HepG2 (cell line): ENCODE data around the gene MYLK3. TPM values are rescaled to one million over a fixed set of nuclear protein-coding genes. Genes with fewer than 3 reads are reported as not detected.

Experiments used
- ARNT2 ChIP-seq: sonication (generic); formaldehyde crosslinking; IDR thresholded peaks from 2 replicates; pipeline ENCODE4 v1.8.0; 2022; ENCODE audit warnings: mild to moderate bottlenecking, low read depth, missing genetic modification reagents, moderate library complexity
- EEA1 ChIP-seq: sonication (generic); formaldehyde crosslinking; IDR thresholded peaks from 2 replicates; pipeline ENCODE4 v1.5.1; 2020; ENCODE audit warnings: mild to moderate bottlenecking, missing genetic modification reagents, borderline replicate concordance
- ESRRA ChIP-seq: sonication (generic); formaldehyde crosslinking; IDR thresholded peaks from 2 replicates; pipeline ENCODE4 v1.5.1; 2020; ENCODE audit warnings: mild to moderate bottlenecking, low read depth, missing genetic modification reagents
- GPN1 ChIP-seq: sonication (generic); formaldehyde crosslinking; IDR thresholded peaks from 2 replicates; pipeline ENCODE4 v1.5.1; 2020; ENCODE audit warnings: missing genetic modification reagents, borderline replicate concordance
- ISL2 ChIP-seq: sonication (generic); formaldehyde crosslinking; IDR thresholded peaks from 2 replicates; pipeline ENCODE4 v1.5.0; 2020; ENCODE audit warnings: missing genetic modification reagents
- KAT8 ChIP-seq: IDR thresholded peaks from 2 replicates; pipeline ENCODE4 v1.6.1; 2016; ENCODE audit warnings: missing genetic modification reagents, missing compliant biosample characterization
- KMT2B ChIP-seq: IDR thresholded peaks from 2 replicates; pipeline ENCODE4 v1.6.1; 2016; ENCODE audit warnings: missing genetic modification reagents, missing compliant biosample characterization
- MXD3 ChIP-seq: IDR thresholded peaks from 2 replicates; pipeline ENCODE4 v1.6.1; 2016; ENCODE audit warnings: mild to moderate bottlenecking, missing biosample characterization, missing genetic modification reagents
- RAD51 ChIP-seq: fragments of 450-650 bp; IDR thresholded peaks from 2 replicates; pipeline ENCODE4 v1.6.1; 2016; ENCODE audit warnings: borderline replicate concordance
- SIX4 ChIP-seq: sonication (generic); formaldehyde crosslinking; IDR thresholded peaks from 2 replicates; pipeline ENCODE4 v1.4.0; 2020; ENCODE audit warnings: missing genetic modification reagents
- SMARCC2 ChIP-seq: fragments of 450-650 bp; IDR thresholded peaks from 2 replicates; pipeline ENCODE4 v1.6.1; 2017; ENCODE audit warnings: antibody characterized with exemption, mild to moderate bottlenecking
- STAG1 ChIP-seq: sonication (generic); formaldehyde crosslinking; IDR thresholded peaks from 2 replicates; pipeline ENCODE4 v1.4.0; 2020; ENCODE audit warnings: missing genetic modification reagents
- TBP ChIP-seq: sonication (generic); formaldehyde crosslinking; IDR thresholded peaks from 2 replicates; pipeline ENCODE4 v1.5.0; 2020; ENCODE audit warnings: missing genetic modification reagents
- TEAD2 ChIP-seq: sonication (generic); formaldehyde crosslinking; IDR thresholded peaks from 2 replicates; pipeline ENCODE4 v1.9.0; 2021; ENCODE audit warnings: missing genetic modification reagents
- THAP7 ChIP-seq: sonication (generic); formaldehyde crosslinking; IDR thresholded peaks from 2 replicates; pipeline ENCODE4 v1.8.1; 2023; ENCODE audit warnings: mild to moderate bottlenecking, missing genetic modification reagents
- THAP8 ChIP-seq: sonication (generic); formaldehyde crosslinking; IDR thresholded peaks from 2 replicates; pipeline ENCODE4 v1.5.1; 2020; ENCODE audit warnings: missing genetic modification reagents, mild to moderate bottlenecking, borderline replicate concordance
- XBP1 ChIP-seq: sonication (generic); formaldehyde crosslinking; IDR thresholded peaks from 2 replicates; pipeline ENCODE4 v1.5.0; 2020; ENCODE audit warnings: missing genetic modification reagents
- ZBTB38 ChIP-seq: sonication (generic); formaldehyde crosslinking; IDR thresholded peaks from 2 replicates; pipeline ENCODE4 v1.5.1; 2020; ENCODE audit warnings: mild to moderate bottlenecking, missing genetic modification reagents
- ZMYM4 ChIP-seq: sonication (generic); formaldehyde crosslinking; IDR thresholded peaks from 2 replicates; pipeline ENCODE4 v1.8.1; 2023; ENCODE audit warnings: mild to moderate bottlenecking, missing genetic modification reagents
- ZNF496 ChIP-seq: sonication (generic); formaldehyde crosslinking; IDR thresholded peaks from 2 replicates; pipeline ENCODE4 v1.8.1; 2023; ENCODE audit warnings: mild to moderate bottlenecking, moderate library complexity, missing genetic modification reagents; ENCODE audit not compliant: insufficient replicate concordance
- ZNF512 ChIP-seq: sonication (generic); formaldehyde crosslinking; IDR thresholded peaks from 2 replicates; pipeline ENCODE4 v1.4.0; 2020; ENCODE audit warnings: mild to moderate bottlenecking, missing genetic modification reagents
- ZNF572 ChIP-seq: sonication (generic); formaldehyde crosslinking; IDR thresholded peaks from 2 replicates; pipeline ENCODE4 v1.5.1; 2020; ENCODE audit warnings: mild to moderate bottlenecking, missing genetic modification reagents
- ZNF577 ChIP-seq: sonication (generic); formaldehyde crosslinking; IDR thresholded peaks from 2 replicates; pipeline ENCODE4 v1.4.0; 2020; ENCODE audit warnings: mild to moderate bottlenecking, low read depth, missing genetic modification reagents, borderline replicate concordance
- ZNF773 ChIP-seq: sonication (generic); formaldehyde crosslinking; IDR thresholded peaks from 2 replicates; pipeline ENCODE4 v1.4.0; 2020; ENCODE audit warnings: missing genetic modification reagents, borderline replicate concordance
- ZNF800 ChIP-seq: sonication (generic); formaldehyde crosslinking; IDR thresholded peaks from 2 replicates; pipeline ENCODE4 v1.4.0; 2020; ENCODE audit warnings: missing genetic modification reagents
- polyA plus RNA-seq, 8 experiments: library from polyadenylated mRNA; depleted of rRNA in 3 of 8; stranded (reverse) in 7 of 8; unstranded in 1 of 8; fragments of >200 nt; fragmentation: Illumina TruSeq in 4 of 8; extraction: Trizol in 4 of 8; gene quantifications; 2 replicates each; pipeline versions ENCODE4 v1.2.1 to v1.2.3, GENCODE V29; 2011 to 2016; ENCODE audit warnings: low read depth in 4 of 8, missing spikeins in 1 of 8, mixed read lengths in 1 of 8; ENCODE audit not compliant: insufficient read depth in 1 of 8
- total RNA-seq, 5 experiments: library from RNA; depleted of rRNA; stranded (reverse); fragments of >200 nt; fragmentation: Illumina TruSeq; extraction: Trizol; gene quantifications; 2 replicates each; pipeline ENCODE4 v1.2.3, GENCODE V29; 2016; ENCODE audit warnings: low read depth in 1 of 5

The MYLK3 gene
- total and polyA plus RNA-seq, 2 of the 13 experiments (the other 11 are each of a cell fraction or from before 2014, with no cell fraction given): 0.04 to 0.18 TPM

GRCh38 chr16:46789499-46790414, 41.6 kb upstream of the MYLK3 start (continued):
- TF ChIP-seq THAP8 (no peak), THAP7 (peak; percentile 90; the same call in 1 of the 2 replicates), KAT8 (0 out of 2 replicates have a peak, but pooled peaks have one; percentile 21), MXD3 (peak; percentile 89; the same call in 1 of the 2 replicates), STAG1 (no peak), ZBTB38 (CRISPR knock-in tag) (peak; percentile 86), ZMYM4 (CRISPR knock-in tag) (peak; percentile 78), SIX4 (CRISPR knock-in tag) (peak; percentile 63; the same call in 1 of the 2 replicates), ZNF512 (0 out of 2 replicates have a peak, but pooled peaks have one; percentile 50), ZNF773 (CRISPR knock-in tag) (no peak), SMARCC2 (no peak), ZNF572 (peak; percentile 77), ZNF800 (CRISPR knock-in tag) (peak; percentile 77), KMT2B (peak; percentile 86), ZNF496 (CRISPR knock-in tag) (no peak), GPN1 (CRISPR knock-in tag) (peak; percentile 93; the same call in 1 of the 2 replicates), ARNT2 (CRISPR knock-in tag) (peak; percentile 91), EEA1 (CRISPR knock-in tag) (peak; percentile 95), TBP (CRISPR knock-in tag) (no peak), ISL2 (CRISPR knock-in tag) (peak; percentile 79), XBP1 (CRISPR knock-in tag) (no peak), TEAD2 (no peak), ZNF577 (no peak), ESRRA (CRISPR knock-in tag) (peak; percentile 62; the same call in 1 of the 2 replicates), RAD51 (no peak)
